Upper lobe of left lung (tissue), 4 donors: ENCODE data around the gene ZXDA.

Source experiments
- EP300 ChIP-seq, 4 donors: sonication (generic); formaldehyde crosslinking; IDR thresholded peaks; one replicate each; pipeline ENCODE4 v1.5.1; 2017; ENCODE audit warnings: antibody characterized with exemption in 4 of 4, control low read depth in 2 of 4
- POLR2A ChIP-seq, 4 donors: fragments of 450-650 bp; IDR thresholded peaks; one replicate each; pipeline ENCODE4 v1.5.1; 2016 to 2017; ENCODE audit warnings: antibody characterized with exemption in 4 of 4, mild to moderate bottlenecking in 2 of 4
- POLR2AphosphoS5 ChIP-seq, 2 donors: sonication (generic); formaldehyde crosslinking; IDR thresholded peaks; one replicate each; pipeline ENCODE4 v1.5.1; 2017; ENCODE audit warnings: antibody characterized with exemption in 2 of 2
- TF ChIP-seq, protein P1 (sequence below), 6 experiments: fragments of 450-650 bp in 4 of 6; fragments of 200-600 bp in 2 of 6; sonication (generic) in 2 of 6; IDR thresholded peaks; one replicate each; pipeline ENCODE4 v1.5.1; 2016 to 2019; ENCODE audit warnings: antibody characterized with exemption in 6 of 6

DNA sequence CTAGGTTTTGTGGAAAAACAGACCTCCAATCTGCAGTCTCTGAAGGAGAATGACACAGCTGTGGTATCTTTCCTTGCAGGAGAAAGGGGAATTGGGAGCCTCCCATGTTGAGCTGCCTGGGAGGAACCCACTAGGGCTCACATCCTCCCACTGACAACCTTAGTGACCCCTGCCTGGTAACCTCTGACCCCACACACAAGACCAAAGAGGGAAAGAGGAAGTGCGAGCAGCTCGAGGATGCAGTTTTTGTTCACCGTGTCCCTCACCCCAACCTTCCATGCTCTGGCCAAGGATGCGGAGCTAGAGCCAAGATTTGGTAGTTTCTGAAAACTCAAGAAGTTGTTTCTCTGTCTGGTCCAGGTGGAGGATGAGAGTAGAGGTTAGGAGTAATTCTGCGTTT is 5.4 kb upstream of the ZXDA start:
- TF ChIP-seq, protein P1, sequence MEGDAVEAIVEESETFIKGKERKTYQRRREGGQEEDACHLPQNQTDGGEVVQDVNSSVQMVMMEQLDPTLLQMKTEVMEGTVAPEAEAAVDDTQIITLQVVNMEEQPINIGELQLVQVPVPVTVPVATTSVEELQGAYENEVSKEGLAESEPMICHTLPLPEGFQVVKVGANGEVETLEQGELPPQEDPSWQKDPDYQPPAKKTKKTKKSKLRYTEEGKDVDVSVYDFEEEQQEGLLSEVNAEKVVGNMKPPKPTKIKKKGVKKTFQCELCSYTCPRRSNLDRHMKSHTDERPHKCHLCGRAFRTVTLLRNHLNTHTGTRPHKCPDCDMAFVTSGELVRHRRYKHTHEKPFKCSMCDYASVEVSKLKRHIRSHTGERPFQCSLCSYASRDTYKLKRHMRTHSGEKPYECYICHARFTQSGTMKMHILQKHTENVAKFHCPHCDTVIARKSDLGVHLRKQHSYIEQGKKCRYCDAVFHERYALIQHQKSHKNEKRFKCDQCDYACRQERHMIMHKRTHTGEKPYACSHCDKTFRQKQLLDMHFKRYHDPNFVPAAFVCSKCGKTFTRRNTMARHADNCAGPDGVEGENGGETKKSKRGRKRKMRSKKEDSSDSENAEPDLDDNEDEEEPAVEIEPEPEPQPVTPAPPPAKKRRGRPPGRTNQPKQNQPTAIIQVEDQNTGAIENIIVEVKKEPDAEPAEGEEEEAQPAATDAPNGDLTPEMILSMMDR (IDR thresholded peaks at IDR 0.05): no peak
- TF ChIP-seq EP300 (IDR thresholded peaks at IDR 0.05): no peak
- no peak for TF ChIP-seq POLR2AphosphoS5 (IDR thresholded peaks at IDR 0.05)
- no peak for TF ChIP-seq POLR2A (IDR thresholded peaks at IDR 0.05)
